Activated CD4-positive, alpha-beta T cell treated with anti-CD3 and anti-CD28 coated beads, Interleukin-10, Interleukin-2, amounts not matched to agents 100 ng/mL and 50 ng/mL, durations not matched to agents 16 hours and 8 hours (primary cell): Measurements from ENCODE around the gene NOTCH2NLA.
A peak's percentile ranks its signal among the peaks of the same experiment; 100 is the strongest.
"Not testable (repeated sequence)": the region's sequence is repeated elsewhere in the genome, so short reads cannot be mapped to it uniquely, and the experiment has no call there.

Experiments
- DNase-seq: peaks from one replicate; pipeline ENCODE4 v3.0.0-alpha.2; 2020

The NOTCH2NLA gene

DNA sequence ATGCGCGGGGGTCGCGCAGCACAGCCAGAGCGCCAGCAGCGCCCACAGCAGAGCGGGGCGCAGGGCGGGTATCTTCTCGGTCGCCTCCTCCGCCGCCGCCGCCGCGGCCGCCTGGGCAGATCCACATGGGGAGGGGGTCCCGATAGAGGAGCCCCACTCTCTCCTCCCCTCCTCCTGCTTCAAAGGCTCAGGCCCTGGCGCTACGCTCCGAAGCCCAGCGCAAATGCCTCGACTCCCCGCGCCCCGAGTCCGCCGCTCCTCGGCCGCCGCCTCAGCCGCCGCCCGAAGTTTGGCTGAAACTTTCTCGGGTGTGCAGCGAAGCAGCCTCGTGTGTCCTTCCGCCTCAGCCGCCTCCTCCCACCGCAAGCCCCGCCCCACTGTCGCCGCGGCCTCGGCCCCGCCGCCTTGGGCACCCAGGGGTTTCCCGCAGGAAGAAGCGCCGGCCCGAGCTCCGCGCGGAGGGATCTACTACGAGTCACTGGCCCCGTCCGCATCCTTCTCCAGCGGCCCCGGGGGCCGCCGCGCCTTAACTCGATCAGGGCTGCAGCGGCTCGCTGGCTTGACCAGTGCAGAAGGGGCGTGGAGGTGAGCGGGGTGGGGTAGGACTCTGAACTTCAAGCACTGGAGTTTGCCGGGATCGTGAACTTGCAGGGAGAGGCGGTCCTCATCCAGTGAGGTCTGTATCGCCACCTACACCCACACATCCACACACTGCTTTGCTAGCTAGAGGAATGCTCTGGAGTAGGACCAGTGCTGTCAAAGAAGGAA, at the start of gene NOTCH2NLA:
Gene NOTCH2NLA, minus strand, starts transcription at position 312 of the 768 bp plus-strand sequence. CDS start 39,684 bp downstream, outside the sequence.
- peak; percentile 26 for DNase-seq

DNA sequence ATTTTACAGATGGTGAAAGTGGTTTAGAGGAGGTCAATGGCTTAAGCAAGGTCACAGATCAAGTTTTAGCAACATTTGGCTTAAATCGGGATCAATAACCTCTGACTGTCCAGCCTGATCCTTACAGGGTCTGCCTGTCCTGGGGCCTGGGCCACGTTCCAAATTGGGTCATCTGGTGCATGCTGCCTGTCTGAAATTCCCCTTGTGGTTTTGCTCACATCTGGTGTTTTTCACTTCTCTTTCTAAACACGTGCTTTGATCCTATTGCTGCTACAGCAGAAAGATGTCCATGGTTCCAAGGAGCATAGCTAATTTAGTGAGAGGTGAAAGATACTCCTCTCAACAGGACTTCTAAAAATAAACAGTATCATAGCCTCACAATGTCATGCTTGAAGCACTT, 49.5 kb upstream of the NOTCH2NLA start:
- DNase-seq = not testable (repeated sequence)

DNA sequence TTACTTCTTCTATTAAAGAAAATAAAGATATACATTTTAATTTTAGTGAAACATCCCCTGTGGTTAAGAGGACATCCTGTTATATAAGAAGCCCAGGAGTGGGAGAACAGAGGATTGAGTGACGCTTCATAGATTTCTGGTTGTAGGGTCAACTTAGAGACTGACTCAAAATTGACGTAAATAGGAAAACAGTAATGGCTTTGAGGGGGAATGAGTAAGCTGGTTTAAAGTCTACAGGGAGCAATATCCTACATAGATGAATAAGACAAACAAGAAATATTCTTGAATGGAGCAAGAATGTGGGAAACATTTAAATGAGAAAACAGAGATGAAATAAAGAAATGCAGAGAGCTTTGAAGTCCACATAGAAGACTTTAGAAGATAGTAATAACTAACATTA, 48.3 kb upstream of the NOTCH2NLA start:
- not testable (repeated sequence) for DNase-seq

DNA sequence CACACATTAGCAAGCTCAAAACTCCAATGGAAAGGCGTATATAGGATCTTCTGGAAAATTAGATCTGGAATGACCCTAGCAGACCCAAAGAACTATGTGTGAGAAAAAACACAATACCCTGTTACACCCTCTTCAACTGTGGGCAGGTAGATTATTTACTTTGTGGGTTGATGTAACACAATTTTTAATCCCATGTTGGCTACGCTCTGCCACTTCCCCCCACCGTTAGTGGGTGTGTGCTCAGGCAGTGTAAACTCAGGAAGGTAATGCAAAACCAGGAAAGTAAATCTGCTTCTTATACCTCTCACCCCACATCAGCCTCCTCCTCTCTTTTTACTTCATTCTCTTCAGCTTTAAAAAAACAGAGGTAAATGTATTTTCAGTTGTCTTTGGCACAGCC, 45.3 kb upstream of the NOTCH2NLA start:
- DNase-seq = not testable (repeated sequence)

DNA sequence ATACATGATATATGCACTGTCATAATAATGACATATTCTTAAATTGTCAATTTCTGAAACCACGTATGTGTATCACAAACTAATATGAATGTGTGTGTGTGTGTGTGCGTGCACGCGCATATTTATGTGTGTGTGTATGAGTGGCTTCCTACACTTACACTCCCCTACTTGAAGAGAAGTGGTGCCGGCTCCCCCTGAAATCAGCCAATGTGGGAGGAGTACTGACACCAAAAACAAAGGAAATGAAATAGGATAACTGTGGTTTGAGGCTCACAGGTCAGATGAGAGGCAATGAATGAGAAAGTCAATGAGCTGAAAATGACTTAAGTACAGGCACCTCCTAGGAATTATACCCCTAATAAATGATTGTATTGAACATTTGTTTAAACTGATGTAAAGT, 44.4 kb upstream of the NOTCH2NLA start:
- not testable (repeated sequence) for DNase-seq

DNA sequence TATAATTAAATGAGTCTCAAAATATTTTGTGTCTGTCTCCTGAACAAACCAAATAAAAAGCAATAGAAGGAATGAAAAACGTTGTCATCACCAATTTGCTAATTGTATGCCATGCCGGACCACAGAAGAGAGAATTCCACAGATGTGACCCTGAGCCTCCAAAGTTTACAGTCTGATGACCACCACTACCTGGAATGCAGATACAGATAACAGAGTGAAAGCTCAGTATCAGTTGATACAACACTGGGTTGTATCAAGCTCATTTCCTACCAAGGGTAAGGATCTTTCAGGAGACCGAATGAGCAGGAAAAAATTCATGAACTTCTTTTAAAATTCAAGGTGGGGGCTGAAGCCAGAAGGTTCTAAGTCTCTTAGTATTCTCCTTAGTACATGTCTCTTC, 43.9 kb upstream of the NOTCH2NLA start:
- DNase-seq = not testable (repeated sequence)

DNA sequence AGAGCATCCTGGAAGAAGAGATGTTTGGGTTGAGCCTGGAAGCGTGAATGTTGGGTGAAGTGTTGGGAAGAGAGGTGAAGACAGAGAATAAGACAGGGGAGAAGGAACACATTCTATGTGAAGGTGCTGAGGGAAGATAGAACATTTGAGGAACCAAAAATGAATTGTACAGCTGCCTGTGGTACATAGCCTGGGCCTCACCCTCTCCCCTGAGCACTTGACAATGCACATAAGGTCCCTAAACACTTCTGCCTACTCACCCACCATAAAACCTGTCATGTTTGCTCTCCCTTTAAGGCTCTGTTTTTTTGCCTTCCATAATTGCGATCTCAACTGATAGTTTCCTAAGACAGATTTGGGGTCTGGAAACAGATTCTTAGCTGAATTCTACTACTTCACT, 43.2 kb upstream of the NOTCH2NLA start:
- not testable (repeated sequence) for DNase-seq

DNA sequence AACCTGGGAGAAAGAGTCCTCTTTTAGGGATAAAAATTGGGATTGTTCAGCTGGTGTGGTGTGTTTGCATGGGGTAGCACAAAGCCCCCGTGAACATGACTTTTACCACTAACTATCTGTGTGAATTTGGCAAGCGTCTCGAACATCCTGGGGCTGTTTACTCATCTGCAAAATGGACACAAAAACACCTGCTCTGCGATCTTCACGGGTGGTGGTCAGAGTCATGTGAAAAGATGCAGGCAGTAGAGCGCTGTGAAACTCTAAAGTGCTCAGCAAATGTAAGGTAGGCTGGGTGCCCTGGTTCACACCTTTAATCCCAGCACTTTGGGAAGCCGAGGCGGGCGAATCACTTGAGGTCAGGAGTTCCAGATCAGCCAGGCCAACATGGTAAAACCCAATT, 41.3 kb upstream of the NOTCH2NLA start:
- not testable (repeated sequence) for DNase-seq

DNA sequence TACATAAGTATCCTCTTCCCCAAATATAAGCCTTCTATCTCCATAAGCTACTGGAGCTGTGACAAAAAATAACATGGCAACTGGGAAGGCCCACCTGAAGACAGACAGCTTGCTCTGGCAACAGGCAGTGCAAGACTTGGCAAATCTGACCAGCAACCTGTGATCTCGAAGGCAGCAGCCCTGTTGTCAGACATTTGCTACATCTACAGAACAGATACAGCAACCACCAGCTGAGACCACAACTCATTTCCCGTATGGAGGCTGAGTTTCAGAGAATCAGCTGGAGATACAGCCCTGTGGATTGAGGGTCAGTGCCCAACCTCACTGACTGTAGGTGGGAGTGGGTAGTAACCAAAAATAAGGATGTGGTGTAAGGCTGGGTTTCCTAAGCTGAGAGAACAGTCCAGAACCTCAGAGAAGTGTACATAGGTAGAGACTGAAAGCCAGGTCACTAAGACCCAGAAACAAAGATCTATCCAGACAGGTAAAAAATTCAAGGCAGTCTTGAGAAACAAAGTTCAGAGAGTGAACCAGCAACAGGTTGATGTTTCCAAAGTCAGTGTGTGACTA, 37.4 kb upstream of the NOTCH2NLA start:
- DNase-seq = not testable (repeated sequence)

DNA sequence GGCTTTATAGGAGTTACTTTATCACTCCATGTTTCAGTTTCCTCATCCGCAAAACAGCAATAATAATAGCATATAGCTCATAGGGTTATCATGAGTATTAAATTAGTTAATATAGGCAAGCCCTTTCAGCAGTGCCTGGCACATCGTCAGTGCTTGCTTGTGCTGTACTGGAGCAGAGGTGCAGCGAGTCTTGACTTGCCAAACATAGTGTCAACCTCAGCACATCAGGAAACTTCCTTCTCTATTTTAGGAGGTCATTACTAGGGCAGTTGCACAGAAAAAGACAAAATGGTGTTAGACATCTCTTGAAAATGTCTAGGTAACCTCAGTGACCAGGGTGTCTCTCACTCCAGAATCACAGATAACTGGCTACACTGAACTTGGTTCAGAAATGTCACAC, 35.9 kb upstream of the NOTCH2NLA start:
- not testable (repeated sequence) for DNase-seq

DNA sequence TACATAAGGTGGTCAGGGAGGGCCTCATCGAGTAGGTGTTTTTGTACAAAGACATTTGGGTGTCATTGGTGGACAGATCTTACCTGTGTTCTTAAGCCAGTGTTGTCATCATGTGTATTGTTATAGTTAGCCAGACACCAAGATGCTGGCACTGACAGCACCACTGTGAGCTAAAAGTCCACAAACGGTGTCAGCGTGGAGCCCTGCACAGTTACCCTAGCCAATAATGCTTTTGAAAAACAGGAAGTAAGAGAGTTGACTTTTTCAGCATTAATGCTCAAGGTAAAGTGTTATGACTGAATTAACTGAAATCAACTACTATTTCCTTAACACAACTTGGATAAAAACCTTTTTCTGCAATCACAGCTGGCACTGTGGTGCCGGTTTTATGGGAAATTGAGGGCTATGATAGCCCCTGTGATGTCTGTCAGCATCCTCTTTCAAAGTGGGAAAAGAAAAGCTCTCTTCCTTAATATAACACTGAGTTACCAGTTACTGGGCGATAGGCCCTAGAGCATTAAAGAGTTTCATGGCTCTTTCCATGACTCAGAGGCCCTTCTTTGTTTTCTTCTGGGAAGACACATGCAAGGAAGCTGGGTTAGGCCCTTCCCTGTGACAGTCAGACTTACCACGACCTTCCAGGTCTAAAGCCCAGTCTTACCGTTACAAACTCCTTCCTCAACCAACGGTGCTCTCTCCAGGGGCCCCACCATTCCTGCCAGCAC, 31.3 kb upstream of the NOTCH2NLA start:
- DNase-seq = not testable (repeated sequence)

DNA sequence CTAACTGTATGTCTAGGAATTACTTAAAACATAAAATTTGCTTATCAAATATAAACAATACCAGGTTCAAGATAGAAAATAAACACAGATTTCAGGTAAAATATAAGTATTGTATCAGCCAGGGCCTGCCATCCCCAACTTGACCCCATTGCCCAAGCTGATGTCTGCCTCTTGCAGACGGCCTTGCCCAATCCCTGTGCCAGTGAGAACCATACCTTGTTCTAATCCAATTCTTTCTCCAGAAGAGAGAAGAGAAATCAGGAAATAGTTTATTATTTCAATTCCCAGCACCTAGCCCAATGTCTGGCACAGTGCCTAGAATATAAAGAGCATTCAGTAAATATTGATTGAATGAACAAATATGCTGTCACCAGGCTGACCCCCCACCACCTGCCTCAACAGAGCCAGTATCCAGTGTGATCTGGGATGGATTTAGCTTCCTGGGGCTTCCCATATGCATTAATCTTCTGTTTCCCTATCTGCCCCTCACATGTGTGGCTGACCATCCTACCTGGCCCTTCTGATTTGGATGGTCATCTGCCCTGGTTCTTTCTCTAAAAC, 29.3 kb upstream of the NOTCH2NLA start:
- DNase-seq = not testable (repeated sequence)

DNA sequence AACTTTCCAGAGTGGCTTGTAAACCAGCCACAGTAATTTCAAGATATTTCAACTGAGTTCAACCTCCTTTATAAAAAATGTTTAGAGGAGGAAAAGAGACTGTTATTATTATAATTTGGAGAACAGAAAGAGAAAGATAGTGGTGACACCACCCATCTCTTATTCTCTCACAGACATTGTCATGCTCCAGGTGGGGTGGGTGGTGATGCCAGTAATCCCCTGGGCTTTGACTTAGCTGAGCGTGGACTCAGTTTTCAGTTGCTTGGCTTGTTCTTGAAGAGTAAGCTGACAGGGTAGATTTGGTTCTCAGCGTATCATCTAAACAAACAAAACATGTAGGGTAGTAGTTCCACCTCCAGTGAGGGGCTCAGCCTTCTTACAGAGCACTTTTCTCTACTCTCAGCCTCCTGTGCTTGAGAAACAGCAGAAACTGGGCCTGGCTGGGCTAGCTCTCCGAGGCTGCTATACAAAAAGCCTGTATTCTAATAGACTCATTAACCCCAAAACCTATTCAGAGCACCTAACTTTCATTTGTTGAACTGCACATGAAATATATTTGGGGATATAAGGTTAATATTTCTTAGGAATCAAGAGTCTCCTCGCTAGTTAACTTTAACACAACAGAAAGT, 25.9 kb upstream of the NOTCH2NLA start:
- not testable (repeated sequence) for DNase-seq

DNA sequence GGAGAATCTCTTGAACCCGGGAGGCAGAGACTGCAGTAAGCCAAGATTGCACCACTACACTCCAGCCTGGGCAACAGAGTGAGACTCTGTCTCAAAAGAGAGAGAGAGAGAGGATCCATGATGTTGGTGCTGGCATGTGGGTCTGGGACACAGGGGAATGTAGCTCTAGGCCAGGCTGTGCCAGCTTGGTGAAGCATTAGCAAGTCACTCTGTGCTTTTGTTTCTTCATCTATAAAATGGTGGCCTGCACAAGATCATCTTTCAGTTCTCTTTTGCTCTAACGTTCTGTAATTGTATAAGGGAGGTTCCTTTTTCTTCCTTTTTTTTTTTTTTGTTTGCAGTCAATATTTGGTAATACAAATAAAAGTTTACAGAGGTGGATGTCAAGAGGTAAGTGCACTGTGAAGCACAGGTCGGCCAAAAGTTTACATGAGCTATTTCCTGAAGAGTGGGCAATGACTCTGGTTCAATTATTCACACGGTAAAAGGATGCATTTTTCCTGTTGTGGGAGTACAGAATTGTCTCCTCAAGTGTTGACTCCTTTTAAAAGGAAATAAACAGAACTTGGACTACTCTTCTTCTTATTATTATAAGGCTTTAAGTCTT, 24.5 kb upstream of the NOTCH2NLA start:
- not testable (repeated sequence) for DNase-seq

DNA sequence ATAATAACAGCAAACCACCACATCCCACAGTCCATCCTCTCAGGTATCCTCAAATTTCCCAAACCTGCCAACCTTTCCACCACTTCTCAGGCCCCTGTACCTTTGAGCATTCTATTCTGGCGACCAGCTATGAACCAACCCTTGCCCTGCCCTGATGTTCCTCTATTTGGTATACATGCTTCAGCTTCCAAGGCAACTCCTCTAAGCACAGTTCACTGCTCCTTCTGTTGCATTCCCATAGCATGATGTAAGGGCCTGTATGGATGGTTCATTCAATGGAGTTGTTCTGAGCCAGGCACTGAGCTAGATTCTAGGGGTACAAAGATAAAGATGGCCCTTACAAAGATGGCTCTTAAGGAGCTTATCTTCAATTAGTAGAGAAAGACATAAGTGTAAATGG, 22.7 kb upstream of the NOTCH2NLA start:
- DNase-seq = not testable (repeated sequence)

DNA sequence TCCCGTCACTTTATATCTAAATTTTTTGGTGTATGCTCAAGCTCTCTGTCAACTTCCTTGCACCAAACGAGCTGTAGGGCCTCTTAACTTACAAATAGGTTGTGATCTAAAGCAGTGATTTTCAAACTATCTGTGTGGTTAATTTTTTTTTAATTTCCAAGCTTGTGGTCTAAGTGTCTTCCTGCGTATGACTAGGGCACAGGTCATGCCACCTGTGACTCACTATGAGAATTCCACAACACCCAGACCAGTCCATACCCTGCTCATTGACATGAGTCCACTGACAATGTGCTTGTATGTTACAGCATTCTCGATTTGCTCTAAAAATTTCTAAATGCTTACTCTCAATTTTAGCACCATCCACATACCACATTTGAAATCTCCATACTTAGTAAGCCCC, 19.8 kb upstream of the NOTCH2NLA start:
- DNase-seq = peak; percentile 3

DNA sequence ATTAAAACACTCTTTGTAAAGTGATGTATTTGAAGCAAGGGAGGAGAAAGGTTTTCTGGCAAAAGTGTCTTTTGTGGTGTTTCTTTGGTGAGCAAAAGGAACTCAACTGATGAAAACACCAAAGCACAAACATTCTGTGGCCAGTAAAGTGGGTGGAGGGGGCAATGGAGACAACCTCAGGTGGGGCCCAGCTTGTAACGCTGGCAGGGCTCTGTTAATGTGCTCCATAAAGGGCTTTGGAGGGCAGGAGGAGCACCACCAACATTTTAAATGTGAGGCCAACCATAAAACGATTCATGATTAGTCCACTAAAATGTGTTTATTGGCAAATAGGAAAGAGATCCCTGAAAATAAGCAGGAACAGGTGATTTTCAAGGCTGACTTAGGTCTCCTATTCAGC, 7.8 kb upstream of the NOTCH2NLA start:
- DNase-seq = not testable (repeated sequence)

DNA sequence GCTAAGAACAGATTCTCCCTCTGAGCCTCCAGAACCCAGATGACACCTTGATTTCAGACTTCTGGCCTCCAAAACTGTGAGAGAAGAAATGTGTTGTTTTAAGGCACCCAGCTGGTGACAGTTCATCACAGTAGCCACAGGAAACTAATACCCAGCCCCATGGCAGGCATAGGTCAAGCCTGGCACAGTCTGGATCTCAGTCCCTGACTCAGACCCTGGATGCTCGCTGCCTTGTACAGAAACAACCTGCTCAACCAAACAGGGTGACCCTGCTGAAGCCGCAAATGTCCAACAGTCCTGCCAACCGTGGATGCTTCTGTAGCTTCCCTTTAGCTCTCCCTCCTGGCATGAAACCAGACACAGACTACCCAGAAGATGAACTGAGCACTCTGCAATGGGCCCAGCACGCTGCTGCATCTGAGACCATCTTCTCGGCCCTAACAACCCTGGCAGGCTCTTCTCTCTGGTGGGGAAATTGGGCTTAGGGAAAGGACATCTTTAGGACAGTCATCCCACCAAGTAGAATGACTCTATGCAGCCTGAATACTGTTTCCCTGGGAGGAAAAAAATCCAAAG, 7.3 kb upstream of the NOTCH2NLA start:
- not testable (repeated sequence) for DNase-seq

DNA sequence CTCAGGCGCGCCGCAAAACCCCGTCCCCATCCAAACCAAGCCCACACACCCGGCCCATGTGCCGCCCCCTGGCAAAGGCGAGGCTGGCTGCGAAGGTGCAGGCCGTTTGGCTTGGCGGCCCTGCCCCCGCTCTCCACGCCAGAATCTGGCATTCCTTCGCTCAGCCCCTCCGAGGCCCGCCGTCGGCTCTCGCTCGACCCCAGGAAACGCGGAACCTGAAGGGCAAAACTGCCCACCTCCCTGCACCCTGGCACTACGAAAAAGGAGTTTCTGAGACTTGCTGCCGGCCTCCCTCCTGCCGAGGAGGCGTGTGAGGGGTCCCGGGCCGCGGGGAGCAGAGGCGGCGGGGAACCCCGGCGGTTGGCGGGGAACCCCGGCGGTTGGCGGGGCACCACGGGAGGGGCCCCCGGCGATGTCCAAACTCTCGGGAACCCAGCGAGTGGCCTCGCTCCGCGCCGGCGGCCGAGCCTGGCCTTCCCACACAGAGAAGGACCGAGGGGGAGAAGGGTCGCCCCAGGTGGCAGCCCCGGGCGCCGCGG, 608 bp downstream of the NOTCH2NLA start:
- DNase-seq = peak; percentile 1

DNA sequence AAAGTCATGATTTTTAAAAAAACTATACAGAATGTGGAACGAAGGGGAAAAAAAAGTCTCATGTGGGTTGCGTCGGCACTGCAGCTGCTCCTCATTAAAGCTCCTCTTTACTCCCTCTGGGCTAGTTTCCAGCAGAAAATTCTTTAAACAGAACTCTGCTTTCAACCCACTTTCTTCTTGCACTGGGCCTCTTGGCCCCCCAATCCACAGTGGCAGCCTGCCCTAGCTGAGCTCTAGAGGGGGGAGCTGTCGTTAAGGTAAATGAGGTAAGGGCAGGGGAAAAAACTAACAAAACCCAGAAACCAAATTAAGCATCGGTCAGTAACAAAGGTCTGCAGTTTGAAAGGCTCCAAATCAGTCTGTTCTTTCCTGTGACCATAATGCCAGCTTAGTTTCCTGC, 54.3 kb downstream of the NOTCH2NLA start:
- DNase-seq = not testable (repeated sequence)

DNA sequence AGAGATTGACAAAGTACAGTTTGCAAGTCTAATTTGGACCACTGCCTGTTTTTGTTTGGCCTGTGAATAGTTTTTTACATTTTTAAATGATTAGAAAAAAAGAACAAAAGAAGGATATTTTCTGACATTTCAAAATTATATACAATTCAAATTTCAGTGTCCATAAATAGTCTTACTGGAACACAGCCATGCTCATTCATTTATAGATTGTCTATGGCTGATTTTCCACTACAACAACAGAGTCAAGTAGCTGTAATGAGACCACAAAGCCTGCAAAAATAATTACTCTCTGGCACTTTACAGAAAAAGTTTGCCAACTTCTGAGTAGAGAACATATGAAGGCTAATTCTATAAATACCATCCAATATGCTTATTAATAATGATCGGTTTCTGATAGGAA, 61.1 kb downstream of the NOTCH2NLA start:
- not testable (repeated sequence) for DNase-seq

DNA sequence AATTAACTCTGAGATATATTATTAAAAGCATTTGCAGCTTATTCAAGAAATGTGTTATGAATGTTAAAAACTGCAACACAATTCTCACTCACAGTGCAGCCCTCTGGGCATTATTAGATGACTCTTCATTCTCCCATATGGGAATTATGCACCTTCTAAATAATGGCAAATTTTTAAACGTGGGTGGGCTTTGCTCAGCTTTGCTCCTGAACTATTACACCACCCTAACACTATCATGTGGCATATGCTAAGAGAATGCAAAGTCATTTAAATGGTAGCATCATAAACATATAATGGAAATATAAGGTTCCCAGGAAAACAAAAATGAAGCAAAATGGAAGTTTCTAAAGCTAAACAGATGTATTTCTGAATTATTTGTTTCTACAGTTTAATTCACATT, 61.5 kb downstream of the NOTCH2NLA start:
- DNase-seq = not testable (repeated sequence)
